ENCODE data around the gene IQCH. TPM values are rescaled to one million over a fixed set of nuclear protein-coding genes. Genes with fewer than 3 reads are reported as not detected.
A peak's percentile ranks its signal among the peaks of the same experiment; 100 is the strongest.

IQCH gene
- total RNA-seq, 4 donors from 2014 or later = 1.1 to 1.6 (median 1.3) TPM; not detected in 1

DNA sequence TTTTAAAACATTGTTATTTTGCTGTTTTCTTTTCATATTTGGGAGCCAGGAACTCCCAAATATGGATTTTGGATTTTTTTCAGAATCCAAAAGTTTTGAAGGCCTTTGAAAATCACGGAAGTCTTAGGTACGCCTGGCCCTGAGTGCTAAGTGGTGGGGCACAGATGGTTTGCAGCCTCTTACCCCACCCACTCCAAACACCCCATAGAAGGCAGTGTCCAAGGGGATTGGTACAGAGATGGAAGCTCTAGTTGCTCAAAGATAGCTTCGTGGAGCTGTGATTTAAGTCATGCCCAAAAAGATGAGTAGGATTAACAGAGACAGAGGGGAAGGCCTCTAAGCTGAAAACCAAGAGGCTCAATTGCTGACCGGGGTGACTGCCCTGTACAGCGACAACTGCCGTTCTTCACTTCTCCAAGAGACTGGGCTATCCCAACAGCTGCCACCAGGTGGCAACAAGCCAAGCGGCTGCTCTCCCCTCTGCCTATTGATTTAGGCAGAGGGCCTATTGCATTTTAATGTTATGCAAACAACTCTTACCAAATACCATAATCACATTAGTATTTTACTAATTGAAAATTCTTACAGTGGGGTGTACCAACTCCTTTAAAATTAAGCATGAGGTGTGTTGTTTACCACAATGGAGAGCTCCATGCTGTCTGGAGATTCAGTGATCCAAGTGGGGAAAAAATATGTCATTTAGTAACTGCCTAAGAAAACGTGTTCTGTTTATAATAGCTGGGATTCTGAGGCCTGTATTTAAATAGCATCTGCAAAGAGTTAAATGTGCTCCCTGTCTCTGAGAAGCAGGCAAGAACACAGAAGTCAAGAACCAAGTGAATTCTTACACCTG is 202.3 kb downstream of the IQCH start:
- TF ChIP-seq, protein P1, sequence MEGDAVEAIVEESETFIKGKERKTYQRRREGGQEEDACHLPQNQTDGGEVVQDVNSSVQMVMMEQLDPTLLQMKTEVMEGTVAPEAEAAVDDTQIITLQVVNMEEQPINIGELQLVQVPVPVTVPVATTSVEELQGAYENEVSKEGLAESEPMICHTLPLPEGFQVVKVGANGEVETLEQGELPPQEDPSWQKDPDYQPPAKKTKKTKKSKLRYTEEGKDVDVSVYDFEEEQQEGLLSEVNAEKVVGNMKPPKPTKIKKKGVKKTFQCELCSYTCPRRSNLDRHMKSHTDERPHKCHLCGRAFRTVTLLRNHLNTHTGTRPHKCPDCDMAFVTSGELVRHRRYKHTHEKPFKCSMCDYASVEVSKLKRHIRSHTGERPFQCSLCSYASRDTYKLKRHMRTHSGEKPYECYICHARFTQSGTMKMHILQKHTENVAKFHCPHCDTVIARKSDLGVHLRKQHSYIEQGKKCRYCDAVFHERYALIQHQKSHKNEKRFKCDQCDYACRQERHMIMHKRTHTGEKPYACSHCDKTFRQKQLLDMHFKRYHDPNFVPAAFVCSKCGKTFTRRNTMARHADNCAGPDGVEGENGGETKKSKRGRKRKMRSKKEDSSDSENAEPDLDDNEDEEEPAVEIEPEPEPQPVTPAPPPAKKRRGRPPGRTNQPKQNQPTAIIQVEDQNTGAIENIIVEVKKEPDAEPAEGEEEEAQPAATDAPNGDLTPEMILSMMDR (IDR thresholded peaks at IDR 0.05) = peak in 2 of 3 donors; percentile 16 to 19
- DNase-seq (ENCODE audit: low spot score) (peak; percentile 68), ATAC-seq (ENCODE audit: low FRiP score) (no peak)

DNA sequence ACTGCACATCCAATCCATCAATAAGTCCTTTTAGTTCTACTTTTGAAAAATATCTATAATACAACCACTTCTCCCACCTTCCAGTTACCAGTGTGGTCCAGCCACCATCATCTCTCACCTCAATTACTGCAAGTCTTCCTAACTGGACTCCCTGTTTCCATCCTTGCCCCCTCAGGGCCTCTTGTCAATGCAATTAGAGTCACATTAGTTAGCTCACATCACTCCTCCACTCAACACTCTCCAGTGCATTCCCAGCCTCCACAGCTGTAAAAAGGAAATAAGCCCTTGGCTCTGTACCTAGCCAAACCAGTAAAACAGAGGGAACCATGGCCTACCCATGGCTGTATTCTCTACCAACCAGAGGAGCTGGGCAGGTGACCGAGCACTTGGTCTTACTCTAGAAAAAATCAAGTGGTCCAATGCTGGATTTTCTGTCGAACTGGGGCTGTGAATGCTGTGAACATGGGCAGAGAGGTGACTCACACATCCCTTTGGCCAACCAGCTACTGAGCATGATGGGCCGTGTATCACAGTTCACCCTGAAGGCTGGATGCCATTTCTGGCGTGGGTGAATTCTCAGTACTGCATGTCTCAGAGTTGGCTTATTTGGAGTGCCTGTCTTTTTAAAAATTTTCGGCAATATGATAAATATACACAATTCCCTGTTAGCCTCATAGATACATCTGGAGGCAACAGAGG is 203.9 kb downstream of the IQCH start:
- DNase-seq (ENCODE audit: low spot score) (no peak), ATAC-seq (ENCODE audit: low FRiP score) (no peak)
- TF ChIP-seq, protein P1 (IDR thresholded peaks at IDR 0.05) = no peak

DNA sequence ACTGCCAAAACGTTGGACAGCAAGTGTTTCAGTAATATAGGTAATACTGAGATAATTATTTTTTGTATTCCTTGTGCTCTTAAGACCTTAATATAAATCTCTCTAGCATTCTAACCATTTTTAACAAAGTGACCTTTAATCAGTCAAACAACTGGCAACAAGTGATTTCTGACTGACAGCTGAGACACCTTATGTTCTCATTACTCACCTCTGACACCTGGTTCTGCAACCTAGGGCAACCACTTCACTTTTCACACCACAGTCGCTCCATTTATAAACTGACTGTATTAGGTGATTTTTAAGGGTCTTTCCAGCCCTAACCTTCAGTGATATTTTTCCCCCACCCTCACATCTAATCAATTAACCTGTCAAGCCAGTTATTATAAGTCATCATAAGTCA is 205.9 kb downstream of the IQCH start:
- no peak for DNase-seq (ENCODE audit: low spot score)
- no peak for ATAC-seq (ENCODE audit: low FRiP score)

DNA sequence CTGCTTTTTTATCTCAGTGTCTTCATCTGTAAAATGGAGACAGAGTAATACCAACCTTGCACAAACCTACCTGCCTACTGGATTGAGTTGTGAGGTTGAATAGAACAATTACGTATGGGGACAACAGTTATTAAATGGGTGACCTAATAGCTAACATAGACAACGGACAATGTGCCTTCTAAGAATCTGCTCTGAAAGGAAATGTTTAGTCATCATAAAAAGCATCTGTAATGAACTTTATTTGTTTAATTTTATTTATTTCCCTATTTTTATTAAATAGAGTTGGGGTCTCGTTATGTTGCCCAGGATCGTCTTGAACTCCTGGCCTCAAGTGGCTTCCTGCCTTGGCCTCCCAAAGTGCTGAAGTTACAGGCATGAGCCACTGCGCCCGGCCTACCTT is 207.1 kb downstream of the IQCH start:
- ATAC-seq (ENCODE audit: low FRiP score) (no peak), DNase-seq (ENCODE audit: low spot score) (no peak)
- TF ChIP-seq, protein P1 (IDR thresholded peaks at IDR 0.05) = no peak

More for the DNA sequence above, 205.9 kb downstream of the IQCH start:
- TF ChIP-seq, protein P1 (IDR thresholded peaks at IDR 0.05) = no peak

DNA sequence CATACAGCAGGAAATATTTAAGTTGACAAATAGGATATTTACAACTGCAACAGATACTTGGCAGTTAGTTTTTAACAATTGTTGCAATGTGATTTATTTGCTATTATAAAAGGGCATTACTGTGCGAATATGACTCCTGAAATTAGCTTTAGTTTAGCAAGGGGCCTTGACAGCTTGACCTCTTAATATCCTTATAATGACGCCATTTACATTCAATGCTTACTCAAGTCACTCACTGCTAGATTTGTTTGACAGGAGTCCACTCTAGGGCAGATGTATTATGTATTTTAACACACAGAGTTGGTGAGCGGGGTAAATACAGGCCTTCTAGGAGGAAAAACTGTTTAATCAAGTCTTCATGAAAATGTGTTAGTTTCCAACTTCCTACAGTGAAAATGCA is 208.3 kb downstream of the IQCH start:
- TF ChIP-seq, protein P1 (IDR thresholded peaks at IDR 0.05) = no peak
- DNase-seq (ENCODE audit: low spot score) (no peak), ATAC-seq (ENCODE audit: low FRiP score) (no peak)

DNA sequence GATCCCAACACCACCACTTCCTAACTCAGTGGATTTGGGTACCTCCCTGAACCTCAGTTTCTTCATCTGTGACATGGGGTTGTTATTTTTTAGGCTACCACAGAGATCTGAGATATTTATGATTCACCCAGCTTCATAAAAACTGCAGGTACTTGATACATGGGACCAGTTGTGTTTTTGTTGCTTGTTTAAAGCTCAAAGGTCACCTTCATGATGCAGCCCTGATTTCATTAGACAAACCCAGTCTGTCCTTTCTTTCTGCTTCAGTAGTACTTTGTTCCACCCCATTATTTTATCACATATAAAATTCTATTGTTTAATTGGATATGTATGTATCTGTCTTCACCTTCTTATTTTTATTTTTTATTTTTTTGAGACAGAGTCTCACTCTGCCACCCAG is 208.9 kb downstream of the IQCH start:
- TF ChIP-seq, protein P1 (IDR thresholded peaks at IDR 0.05) = no peak
- no peak for DNase-seq (ENCODE audit: low spot score)
- no peak for ATAC-seq (ENCODE audit: low FRiP score)

Data from omental fat pad (tissue), 4 donors.